Measurements from ENCODE around the gene ODF4.

DNA sequence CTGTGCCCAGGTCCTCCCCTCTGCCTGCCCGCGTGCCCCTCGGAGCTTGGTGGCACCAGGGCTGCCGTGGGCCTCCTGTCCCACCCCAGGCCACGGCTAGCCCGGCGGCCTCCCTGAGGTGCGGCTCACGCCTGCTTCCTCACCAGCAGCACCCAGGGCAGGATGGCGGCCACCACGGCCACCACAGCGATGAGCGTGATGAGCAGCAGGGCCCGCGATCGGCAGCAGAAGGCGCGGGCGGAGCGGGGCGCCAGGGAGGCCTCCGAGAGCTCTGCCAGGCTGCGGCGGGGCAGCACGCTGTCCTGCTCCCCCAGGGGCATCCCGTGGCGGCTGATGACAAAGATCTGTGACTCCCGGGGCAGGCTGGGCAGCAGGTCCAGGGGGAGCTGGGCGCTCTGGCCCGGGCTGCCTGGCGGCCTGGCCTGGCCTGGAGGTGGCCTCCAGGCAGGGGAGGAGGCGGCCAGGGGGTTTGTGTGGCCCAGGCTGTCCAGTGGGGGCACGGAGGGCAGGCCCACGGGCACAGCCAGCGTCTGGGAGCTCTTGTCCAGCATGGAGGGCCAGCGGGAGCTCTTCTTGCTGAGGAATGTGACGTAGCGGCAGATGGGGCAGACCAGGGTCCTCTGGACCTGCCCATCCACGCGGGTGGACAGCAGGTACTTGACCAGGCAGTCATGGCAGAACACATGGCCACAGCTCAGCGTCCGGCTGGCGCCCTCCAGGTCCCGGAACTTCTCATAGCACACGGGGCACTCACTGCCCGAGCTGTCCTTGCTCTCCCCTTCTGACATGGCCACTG lies 53.2 kb downstream of the ODF4 start:
- TF ChIP-seq, protein P1, sequence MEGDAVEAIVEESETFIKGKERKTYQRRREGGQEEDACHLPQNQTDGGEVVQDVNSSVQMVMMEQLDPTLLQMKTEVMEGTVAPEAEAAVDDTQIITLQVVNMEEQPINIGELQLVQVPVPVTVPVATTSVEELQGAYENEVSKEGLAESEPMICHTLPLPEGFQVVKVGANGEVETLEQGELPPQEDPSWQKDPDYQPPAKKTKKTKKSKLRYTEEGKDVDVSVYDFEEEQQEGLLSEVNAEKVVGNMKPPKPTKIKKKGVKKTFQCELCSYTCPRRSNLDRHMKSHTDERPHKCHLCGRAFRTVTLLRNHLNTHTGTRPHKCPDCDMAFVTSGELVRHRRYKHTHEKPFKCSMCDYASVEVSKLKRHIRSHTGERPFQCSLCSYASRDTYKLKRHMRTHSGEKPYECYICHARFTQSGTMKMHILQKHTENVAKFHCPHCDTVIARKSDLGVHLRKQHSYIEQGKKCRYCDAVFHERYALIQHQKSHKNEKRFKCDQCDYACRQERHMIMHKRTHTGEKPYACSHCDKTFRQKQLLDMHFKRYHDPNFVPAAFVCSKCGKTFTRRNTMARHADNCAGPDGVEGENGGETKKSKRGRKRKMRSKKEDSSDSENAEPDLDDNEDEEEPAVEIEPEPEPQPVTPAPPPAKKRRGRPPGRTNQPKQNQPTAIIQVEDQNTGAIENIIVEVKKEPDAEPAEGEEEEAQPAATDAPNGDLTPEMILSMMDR (conservative IDR thresholded peaks at IDR 0.05; ENCODE audit: low read depth, low read length), result no peak
- TF ChIP-seq EZH2 (IDR thresholded peaks at IDR 0.05; ENCODE audit: low read length, unreplicated experiment), result no peak
